GM19455 (cell line): ENCODE results near the gene SLC22A14.
"Not testable (repeated sequence)": the region's sequence is repeated elsewhere in the genome, so short reads cannot be mapped to it uniquely, and the experiment has no call there.

ENCODE experiments used
- ATAC-seq: cut with Tn5 transposase; IDR thresholded peaks from one replicate; pipeline ENCODE4 v1.9.1; 2021; ENCODE audit not compliant: unreplicated experiment

Gene SLC22A14, protein sequence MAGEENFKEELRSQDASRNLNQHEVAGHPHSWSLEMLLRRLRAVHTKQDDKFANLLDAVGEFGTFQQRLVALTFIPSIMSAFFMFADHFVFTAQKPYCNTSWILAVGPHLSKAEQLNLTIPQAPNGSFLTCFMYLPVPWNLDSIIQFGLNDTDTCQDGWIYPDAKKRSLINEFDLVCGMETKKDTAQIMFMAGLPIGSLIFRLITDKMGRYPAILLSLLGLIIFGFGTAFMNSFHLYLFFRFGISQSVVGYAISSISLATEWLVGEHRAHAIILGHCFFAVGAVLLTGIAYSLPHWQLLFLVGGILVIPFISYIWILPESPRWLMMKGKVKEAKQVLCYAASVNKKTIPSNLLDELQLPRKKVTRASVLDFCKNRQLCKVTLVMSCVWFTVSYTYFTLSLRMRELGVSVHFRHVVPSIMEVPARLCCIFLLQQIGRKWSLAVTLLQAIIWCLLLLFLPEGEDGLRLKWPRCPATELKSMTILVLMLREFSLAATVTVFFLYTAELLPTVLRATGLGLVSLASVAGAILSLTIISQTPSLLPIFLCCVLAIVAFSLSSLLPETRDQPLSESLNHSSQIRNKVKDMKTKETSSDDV

DNA sequence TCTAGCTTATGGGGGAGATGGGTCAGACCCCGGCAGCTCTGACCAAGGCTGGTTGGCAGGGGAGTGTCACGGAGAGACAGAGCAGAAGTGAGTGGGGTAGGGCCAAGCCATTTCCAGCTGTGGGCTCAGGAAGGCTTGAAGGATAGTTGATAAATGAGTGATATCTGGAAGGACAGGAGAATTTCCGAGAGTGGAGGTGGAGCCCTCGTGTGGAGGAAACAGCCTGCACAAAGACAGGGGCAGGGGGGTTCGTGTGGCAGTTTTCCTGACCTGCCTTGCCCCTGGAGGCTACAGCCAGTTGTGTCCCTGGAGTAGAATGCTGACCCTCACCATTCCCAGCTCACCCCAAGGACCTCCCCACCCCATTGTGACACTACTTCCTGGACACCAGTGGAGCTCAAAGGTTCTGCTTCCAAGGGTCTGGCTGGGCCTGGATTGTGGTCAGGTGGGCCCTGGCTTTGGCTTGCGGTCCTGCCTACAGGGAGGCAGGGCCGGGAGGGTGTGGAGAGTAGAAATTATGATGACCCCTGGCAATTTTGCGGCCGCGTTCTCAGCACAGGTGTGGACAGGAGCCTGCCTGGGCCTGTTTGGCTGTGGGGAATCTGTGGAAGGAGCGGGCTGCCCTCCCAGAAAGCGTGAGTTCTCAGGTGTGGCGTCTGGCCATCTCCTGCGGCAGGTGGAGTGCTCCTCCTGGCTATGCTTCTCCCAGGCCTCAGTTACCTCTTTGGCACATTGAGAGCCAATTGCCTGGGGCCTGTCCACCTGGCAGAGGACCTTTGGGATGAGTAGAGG, at the start of gene SLC22A14:
TSS of gene SLC22A14 (plus strand) at position 400 of the 792 bp plus-strand sequence. CDS start 23,733 bp downstream, outside the sequence.
- no peak for ATAC-seq

DNA sequence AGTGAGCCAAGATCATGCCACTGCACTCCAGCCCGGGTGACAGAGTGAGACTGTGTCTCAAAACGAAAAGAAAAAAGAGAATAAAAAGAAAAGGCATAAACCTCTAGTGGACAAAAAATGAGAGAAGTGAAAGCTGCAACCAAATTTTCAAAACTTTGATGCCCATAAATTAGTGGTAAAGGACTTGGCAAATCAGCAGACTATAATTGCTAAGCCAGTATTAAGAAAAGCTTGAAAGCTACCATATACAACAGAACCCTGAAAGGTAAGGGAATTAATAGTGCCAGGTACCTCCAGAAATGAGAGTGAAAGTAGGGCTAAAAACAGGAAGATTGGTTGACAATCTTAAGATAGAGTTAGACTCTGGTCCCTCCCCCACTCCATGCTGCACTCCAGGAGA, 49.4 kb upstream of the SLC22A14 start:
- ATAC-seq = no peak

DNA sequence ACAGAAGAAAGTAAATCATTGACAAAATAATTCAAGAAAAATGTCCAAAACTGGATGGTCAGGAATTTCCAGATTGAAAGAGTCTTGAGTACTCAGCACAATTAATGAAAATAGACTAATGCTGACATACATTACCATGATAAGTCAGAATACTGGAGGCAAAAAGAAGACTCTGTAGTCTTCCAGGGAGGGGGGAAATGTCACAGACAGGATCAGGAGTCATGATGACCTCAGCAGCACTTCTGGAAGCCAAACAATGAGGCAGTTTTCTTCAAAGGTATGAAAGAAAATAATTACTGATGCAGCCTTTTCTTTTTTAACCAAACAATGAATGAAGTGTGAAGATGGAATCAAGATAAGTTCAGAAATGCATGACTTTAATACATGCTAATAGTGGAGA, 46.6 kb upstream of the SLC22A14 start:
- no peak for ATAC-seq

DNA sequence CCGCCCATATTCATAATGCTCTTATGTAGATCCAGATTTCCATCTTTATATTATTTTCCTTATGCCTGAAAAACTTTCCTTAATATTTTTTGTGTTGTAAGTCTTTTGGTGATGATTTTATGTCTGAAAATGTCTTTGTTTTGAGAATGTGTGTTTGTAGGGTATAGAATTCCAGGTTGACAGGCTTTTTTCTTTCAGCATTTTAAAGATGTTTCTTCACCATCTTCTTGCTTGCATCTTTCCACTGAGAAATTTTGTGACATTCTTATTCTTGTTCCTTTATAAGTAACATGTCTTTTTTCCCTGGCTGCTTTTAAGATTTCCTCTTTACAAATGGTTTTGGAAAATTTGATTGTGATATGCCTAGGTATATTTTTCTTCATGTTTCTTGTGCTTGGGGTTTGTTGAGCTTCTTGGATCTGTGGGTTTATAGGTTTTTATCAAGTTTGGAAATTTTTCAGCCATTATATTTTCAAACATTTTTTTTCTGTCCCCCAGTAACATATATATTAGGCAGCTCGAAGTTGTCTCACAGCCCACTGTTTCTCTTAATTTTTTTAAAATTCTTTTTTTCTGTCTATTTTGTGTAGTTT, 43.6 kb upstream of the SLC22A14 start:
- ATAC-seq = no peak

DNA sequence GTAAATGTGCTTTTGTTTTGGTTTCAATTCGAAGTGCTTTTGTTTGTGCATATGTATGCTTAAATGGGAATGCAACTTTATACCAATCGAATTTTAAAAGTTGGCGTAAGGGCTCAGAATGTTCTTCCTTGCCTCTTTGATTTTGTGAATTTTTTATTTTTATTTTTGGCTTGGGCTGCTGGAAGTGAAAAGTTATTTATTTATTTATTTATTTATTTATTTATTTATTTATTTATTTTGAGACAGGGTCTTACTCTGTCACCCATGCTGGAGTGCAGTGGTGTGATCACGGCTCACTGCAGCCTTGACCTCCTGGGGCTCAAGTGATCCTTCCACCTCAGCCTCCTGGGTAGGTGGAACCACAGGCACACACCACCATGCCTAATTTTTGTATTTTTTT, 39.3 kb upstream of the SLC22A14 start:
- ATAC-seq = not testable (repeated sequence)

DNA sequence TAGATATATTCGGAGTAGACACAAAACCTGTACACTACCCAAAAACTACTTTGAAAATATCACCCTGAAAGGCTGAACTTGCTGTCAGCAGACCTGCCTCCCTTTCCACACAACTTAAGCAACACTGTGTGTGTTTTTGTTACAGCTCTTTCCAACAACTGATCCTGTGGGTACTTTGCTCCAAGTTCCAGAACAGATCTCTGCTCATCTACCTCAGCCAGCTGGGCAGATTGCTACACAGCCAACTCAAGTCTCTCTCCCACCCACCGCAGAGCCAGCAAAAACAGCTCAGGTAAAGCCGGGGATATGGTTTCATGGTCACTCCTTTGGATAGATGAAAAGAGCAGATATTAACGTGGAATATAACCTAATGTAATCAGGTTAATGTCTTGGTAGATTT, 36.2 kb upstream of the SLC22A14 start:
- ATAC-seq = no peak

DNA sequence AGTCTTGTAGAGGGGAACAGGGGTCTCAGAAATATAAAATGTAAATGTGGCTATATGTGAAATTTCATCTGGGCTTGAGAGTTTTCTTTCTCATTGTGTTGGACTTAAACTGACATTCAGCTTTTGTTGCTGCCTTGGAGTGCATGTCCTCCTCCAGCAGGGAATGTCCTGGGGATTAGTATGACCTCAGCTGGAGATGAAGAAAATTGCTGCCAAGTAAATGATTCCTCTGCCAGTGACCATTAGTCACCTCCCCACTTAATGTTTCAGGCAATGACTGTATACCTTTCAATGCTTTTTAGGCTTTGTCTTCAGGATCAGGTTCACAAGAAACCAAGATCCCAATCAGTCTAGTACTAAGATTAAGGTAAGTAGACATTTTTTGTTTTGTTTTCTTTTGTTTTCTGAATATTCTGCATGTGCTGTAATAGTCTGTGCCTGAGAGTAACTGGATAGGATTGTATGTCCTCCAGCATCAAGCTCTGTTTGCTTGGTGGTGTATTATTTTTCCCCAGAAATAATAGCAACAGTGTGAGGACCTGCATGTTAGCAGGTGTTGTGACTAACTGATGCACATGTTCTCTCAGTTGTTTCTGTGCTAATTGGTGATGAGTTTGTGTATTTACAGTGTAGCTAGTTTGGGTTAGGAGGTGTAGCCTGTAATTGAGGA, 34.6 kb upstream of the SLC22A14 start:
- no peak for ATAC-seq

DNA sequence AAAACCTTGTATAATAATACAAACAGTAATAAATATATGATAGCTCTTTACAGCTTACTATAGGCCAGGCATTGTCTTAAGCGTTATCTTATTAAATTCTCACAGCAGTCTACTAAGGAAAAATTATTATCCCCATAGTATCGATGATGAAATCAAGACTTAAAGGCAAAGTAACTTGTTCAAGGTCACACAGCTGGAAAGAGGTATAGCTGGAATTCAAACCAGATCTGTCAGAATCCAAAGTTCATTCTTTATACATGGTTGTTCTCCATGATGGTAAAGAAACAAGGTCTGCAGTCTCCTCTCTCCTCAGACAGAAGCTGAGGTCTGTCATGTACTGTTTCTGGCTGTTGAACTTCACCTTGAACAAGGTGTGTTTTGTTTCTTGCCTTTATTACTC, 31.9 kb upstream of the SLC22A14 start:
- ATAC-seq = no peak

DNA sequence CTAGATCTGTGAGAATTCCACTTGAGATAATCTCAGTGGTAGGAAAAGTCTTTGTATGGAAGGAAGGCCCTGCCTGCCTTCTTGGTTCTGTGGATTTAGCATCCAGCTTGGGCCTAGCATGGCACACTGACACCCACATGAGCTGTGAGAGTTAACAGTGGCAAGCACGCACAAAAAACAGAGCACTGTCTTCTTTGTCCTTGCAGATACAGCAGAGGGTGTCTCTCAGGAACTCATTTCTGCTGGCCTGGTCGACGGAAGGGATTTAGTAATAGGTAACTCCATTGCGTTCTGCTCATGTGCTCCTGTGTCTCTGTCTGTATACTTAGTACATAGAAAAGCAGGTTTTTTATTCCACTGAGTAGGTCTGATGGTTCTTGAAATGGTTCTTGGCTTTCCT, 30.9 kb upstream of the SLC22A14 start:
- ATAC-seq = no peak

DNA sequence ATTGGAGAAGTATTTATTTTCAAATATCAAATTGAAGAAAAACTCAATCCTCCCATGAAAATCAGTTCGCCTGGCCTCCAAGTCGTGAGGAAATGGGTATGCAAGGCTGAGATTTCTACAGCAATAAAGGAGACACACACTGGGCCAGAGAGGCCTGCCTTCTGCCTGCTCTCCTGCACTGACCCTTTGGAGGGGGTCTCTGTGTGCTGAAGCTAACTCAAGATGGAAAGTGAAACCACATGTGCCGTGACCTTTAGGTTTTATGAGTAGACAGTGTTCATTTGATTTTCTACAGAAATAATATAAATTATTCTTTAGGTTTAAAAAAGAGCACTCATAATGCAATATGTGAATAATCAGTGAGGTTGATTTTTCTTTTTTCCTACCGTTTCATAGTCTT, 28.4 kb upstream of the SLC22A14 start:
- no peak for ATAC-seq

DNA sequence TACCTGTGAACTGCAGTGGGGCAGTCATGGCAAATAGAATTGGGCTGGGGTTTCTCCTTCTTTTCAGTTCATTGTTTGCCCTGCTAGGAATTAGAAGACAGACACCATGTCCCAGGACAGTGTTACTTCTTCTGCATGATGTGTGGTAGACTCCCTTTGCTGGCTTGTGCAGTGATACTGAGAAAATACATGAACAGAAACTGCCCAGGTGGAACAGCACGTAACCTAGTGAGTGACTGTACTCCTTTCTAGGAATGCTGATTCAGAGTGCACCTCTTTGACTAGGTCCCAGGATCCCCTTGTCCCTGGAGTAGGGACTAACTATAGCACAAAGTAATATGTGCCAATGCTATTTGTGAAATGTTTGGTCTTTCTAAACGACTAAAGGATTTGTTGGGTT, 27.2 kb upstream of the SLC22A14 start:
- no peak for ATAC-seq

DNA sequence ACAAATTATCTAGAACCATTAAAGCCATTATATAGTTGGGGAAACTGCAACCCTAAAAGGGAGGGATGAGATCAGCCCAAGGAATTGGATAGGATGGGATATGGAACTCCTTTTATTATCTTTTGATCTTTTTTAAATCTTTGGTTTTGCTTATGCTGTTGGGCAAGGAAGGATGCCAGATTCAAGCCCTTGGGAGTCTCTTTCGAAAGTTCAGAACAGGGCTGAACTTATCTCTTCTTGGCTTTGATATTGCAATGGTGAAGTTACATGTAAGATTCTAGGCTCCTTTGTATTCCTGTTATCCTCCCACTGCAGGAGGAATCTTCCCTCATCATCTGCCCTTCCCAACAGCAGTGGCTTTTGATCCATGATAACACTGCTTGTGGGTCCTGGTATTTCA, 26.5 kb upstream of the SLC22A14 start:
- no peak for ATAC-seq

DNA sequence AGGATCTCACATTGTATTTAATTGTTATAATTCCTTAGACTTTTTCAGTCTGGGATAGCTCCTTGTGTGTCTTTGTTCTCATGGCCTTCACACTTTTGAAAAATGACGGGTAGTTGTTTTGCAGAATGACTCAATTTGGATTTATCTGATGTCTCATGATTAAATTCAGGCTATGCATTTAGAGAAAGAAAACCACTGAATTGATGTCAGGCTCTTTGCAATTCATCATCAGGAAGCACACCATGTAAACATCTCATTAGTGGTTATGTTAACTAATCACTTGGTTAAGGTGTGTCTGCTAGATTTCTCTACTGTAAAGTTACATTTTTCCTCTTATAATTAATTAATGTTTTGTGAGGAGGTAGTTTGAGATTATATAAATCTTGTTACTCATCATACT, 24.5 kb upstream of the SLC22A14 start:
- no peak for ATAC-seq

DNA sequence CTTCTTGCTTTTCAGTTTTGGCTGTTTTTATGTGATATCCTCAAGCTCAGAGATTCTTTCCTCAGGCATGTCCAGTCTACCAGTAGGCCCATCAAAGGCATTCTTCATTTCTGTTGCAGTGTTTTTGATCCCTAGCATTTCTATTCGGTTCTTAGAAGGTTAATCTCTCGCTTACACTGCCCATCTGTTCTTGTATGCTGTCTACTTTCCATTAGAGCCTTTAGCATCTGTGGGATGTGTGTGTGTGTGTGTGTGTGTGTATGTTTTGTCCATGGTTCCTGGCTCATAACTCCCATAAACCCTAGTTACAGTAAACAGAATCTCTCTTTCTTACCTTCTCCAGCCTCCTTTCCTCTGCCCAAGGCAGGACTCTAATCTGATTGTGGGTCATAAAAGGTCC, 21.6 kb upstream of the SLC22A14 start:
- no peak for ATAC-seq

DNA sequence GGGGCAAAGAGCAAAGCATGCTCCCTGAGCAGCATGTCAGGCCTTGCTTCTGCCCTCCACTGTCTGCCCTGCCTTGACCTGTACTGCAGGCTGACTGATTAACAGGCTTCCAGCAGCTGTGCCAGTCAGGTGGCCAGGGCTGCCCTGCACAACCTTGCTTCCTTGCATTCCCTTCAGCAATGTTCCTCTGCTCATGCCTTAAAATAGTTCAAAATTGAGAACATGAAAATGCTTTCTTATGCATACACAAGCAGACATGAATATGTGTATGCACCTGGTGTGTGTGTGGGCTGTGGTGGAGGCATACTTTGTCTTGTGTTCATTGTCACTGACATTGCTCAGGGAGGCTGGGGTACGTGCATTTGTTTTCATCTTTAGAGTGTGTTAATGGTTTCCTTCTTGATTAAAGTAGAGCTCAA, 17.7 kb upstream of the SLC22A14 start:
- no peak for ATAC-seq

DNA sequence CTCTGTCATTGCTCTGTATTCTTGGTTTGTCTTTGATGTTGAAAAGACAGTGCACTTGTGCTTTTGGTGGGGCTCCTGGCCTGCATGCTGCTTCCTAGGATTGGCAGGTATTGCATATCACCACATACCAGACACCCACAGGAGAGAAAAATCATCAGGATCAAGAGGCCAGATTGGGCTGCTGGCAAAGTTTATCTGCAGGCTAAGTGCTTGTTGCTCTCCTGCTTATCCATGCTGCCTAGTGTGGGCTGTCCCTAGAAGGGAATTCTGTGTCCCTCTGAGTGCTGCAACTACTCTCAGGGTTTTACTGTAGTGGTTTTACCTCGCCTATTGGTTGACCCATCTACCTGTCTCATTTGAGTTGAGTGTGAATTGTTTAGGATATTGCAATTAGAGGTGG, 17.3 kb upstream of the SLC22A14 start:
- no peak for ATAC-seq

DNA sequence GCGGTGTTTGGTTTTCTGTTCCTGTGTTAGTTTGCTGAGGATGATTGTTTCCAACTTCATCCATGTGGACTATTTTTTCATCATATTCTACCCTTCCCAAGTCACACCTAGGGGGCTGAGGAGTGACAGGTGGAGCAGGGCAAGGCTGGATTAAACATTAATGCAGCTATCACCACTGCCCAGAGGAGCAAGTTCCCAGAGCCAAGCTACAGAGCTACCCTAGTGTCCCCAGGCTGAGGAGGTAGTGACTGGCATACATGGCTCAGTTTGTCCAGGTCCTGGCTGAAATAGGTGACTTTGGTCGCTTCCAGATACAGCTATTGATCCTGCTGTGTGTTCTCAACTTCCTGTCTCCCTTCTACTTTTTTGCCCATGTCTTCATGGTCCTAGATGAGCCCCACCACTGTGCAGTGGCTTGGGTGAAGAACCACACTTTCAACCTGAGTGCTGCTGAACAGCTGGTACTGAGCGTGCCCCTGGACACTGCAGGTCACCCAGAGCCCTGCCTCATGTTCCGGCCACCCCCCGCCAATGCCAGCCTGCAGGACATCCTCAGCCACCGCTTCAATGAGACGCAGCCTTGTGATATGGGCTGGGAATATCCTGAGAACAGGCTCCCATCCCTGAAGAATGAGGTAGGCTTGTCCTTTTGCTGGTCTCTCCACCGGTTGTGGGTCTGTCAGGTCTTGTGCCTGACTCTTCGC, 16.3 kb upstream of the SLC22A14 start, which contains the start of gene SLC22A13:
TSS of gene SLC22A13 (plus strand) at position 209 of the 704 bp plus-strand sequence. CDS start at position 258, 49 bp downstream.
- ATAC-seq = no peak

DNA sequence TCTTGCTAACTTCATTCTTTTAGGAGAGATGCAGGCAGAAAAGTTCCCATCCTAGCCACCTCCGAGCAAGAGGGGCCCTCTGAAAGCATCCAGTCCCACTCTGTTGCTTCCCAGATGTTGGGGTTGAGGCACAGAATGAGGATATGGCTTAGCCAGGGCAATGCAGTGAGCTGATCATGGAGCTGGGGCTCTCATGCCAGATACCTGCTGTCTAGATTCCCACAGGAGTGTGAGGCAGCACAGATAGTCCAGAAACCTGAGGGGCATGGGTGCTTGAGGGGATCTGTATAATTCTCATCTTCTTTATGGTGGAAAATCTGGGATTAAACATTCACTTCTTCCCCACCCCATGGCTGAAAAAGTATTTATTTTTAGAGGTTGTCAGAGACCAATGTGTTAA, 15.3 kb upstream of the SLC22A14 start:
- ATAC-seq = no peak

DNA sequence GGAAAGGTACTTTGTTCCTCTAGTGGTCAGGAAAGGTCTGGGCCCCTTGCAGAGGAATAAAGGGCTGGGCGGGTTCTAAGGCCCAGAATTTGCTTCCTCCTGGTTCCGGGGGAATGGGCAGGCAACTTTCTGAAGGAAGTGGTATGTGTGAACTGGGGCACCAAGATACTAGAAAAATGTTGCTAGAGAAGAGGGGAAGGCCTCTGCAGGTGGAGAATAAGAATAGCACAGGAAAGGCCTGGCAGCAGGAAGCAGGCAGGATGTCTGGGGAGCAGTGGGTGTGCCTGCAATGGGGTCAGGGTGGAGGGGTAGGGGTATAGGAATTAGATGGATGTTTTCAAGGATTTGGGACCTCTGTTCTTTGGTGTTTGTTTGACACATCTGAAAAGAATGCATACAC, 14.4 kb upstream of the SLC22A14 start:
- no peak for ATAC-seq

DNA sequence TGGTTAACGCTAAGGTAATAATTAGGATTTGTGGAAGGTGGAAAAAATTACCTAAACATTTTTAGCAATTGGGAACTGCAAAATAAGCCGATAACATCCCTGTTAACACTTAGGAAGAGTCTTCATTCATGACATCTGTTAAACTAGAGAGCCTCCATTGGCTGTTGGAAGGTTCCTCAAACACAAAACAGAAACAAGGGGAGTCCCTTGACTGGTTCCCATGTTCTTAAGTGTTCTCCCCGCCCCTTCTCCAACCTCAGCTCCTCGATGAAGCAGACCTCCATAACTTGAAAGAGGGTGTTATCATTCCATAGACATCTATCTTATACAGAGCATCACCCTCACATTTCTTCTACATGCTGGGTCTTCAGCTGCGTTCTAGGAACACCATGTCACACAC, 14.0 kb upstream of the SLC22A14 start:
- ATAC-seq = no peak
